NCI-H748 (cell line): ENCODE data around the gene KCTD17.
A peak's percentile ranks its signal among the peaks of the same experiment; 100 is the strongest.

Experiments
- DNase-seq: peaks from one replicate; lab custom pipeline; 2025; ENCODE audit not compliant: unreplicated experiment; lab: John Stamatoyannopoulos, UW

The KCTD17 gene

GRCh38 chr22:37020192-37020479 is 31.4 kb upstream of the KCTD17 start:
- peak; percentile 32 for DNase-seq

- DNase-seq, result no peak
These were observed 30.5 kb upstream of the KCTD17 start for GRCh38 chr22:37021041-37021440.

GRCh38 chr22:37021710-37022482 is 29.6 kb upstream of the KCTD17 start:
- peak; percentile 48 for DNase-seq

- DNase-seq, result no peak
These were observed 28.8 kb upstream of the KCTD17 start for GRCh38 chr22:37022483-37023337.

GRCh38 chr22:37023743-37024338 is 27.7 kb upstream of the KCTD17 start:
- no peak for DNase-seq

- no peak for DNase-seq
These were observed 27.0 kb upstream of the KCTD17 start for GRCh38 chr22:37024339-37025157.

GRCh38 chr22:37025500-37026070 is 26.0 kb upstream of the KCTD17 start:
- DNase-seq, result no peak

- DNase-seq, result no peak
These were observed 25.2 kb upstream of the KCTD17 start for GRCh38 chr22:37026325-37026724.

GRCh38 chr22:37027556-37027955 is 24.0 kb upstream of the KCTD17 start:
- no peak for DNase-seq

GRCh38 chr22:37028692-37029674 is 22.6 kb upstream of the KCTD17 start:
- no peak for DNase-seq

- no peak for DNase-seq
These were observed 20.8 kb upstream of the KCTD17 start for GRCh38 chr22:37030560-37031281.

GRCh38 chr22:37032134-37032534 is 19.4 kb upstream of the KCTD17 start:
- no peak for DNase-seq

- no peak for DNase-seq
These were observed 18.7 kb upstream of the KCTD17 start for GRCh38 chr22:37032535-37033460.

- DNase-seq, result no peak
These were observed 17.7 kb upstream of the KCTD17 start for GRCh38 chr22:37033605-37034430.

- no peak for DNase-seq
These were observed 14.7 kb upstream of the KCTD17 start for GRCh38 chr22:37036655-37037377.

GRCh38 chr22:37037669-37038068 is 13.9 kb upstream of the KCTD17 start:
- no peak for DNase-seq
